K562 (cell line): ENCODE data around the gene FILIP1L. TPM values are rescaled to one million over a fixed set of nuclear protein-coding genes. Genes with fewer than 3 reads are reported as not detected.

ENCODE experiments used
- ATAC-seq: fragments of 200-7000 bp; cut with Tn5 transposase; 3 replicates; pipeline ENCODE4 v1.9.1; 2020; ENCODE audit warnings: moderate library complexity
- BruUV-seq: library from RNA; stranded (reverse); fragments of 400-500 nt; replicated peaks from 2 replicates; lab custom pipeline; 2021; lab: Mats Ljungman, UMichigan
- CTCF ChIA-PET: fragments of 300-600 bp; formaldehyde crosslinking; extraction: SDS; loops from one replicate; lab custom pipeline; 2021; ENCODE audit warnings: low intra/inter-chr PET ratio; lab: Yijun Ruan, JAX
- POLR2A ChIA-PET: fragments of 300-600, 350-650 bp; sonication (Branson Sonifier 250); formaldehyde crosslinking; extraction: SDS; loops from one replicate; lab custom pipeline; 2021; ENCODE audit warnings: antibody characterized with exemption, inconsistent platforms; lab: Yijun Ruan, JAX
- DNase-seq, 4 experiments: peaks; one replicate each; pipeline versions ENCODE4 v3.0.0 to v3.0.0-alpha.2; 2011 to 2018; ENCODE audit warnings: low spot score in 3 of 4, mixed read lengths in 3 of 4; ENCODE audit errors: extremely low read depth in 1 of 4
- FAIRE-seq: peaks from 2 replicates; lab custom pipeline; 2011; peaks lifted over from hg19 to GRCh38; lab: Jason Lieb, UNC
- H2AFZ ChIP-seq: 2 replicates; pipeline ENCODE4 v1.6.0; 2011; ENCODE audit warnings: low read depth, low read length, control low read depth, inconsistent platforms
- H3K27ac ChIP-seq: fragments of 200-600 bp; 3 replicates; pipeline ENCODE4 v1.8.0; 2011; ENCODE audit warnings: low read depth, mild to moderate bottlenecking, control low read depth, inconsistent platforms, low read length, moderate library complexity, mixed read lengths; ENCODE audit errors: extremely low read depth
- H3K27me3 ChIP-seq, 2 experiments: fragments of 300-600 bp in 1 of 2; 2 replicates in 1 of 2; 3 replicates in 1 of 2; pipeline versions ENCODE4 v1.6.0 to v1.8.0; 2011; ENCODE audit warnings: inconsistent platforms in 2 of 2, low read length in 2 of 2, mild to moderate bottlenecking in 1 of 2, mixed read lengths in 1 of 2, moderate library complexity in 1 of 2; ENCODE audit not compliant: control insufficient read depth in 2 of 2, insufficient read depth in 2 of 2
- H3K36me3 ChIP-seq: fragments of 300-600 bp; 3 replicates; pipeline ENCODE4 v1.8.0; 2011; ENCODE audit warnings: mild to moderate bottlenecking, low read length, inconsistent platforms; ENCODE audit not compliant: control insufficient read depth, insufficient read depth
- H3K4me1 ChIP-seq, 2 experiments: fragments of 200-600 bp in 1 of 2; replicated peaks in 1 of 2; 2 replicates in 1 of 2; 3 replicates in 1 of 2; pipeline versions ENCODE4 v1.5.1 to v1.8.0; 2011; ENCODE audit warnings: inconsistent platforms in 2 of 2, low read length in 2 of 2, mild to moderate bottlenecking in 1 of 2, mixed read lengths in 1 of 2, moderate library complexity in 1 of 2; ENCODE audit not compliant: control insufficient read depth in 2 of 2, insufficient read depth in 2 of 2
- H3K4me2 ChIP-seq: 2 replicates; pipeline ENCODE4 v1.6.1; 2011; ENCODE audit warnings: low read length, control low read depth, inconsistent platforms, mixed read lengths; ENCODE audit not compliant: insufficient read depth
- H3K4me3 ChIP-seq: fragments of 200-600 bp; sonication (generic), shearing (Covaris generic); 2 replicates; pipeline ENCODE4 v1.5.1; 2016; ENCODE audit warnings: control low read depth, inconsistent platforms
- H3K79me2 ChIP-seq: fragments of 200-600 bp; 3 replicates; pipeline ENCODE4 v1.8.0; 2011; ENCODE audit warnings: low read length, inconsistent platforms; ENCODE audit not compliant: control insufficient read depth, insufficient read depth
- H3K9ac ChIP-seq, 2 experiments: 2 replicates each; pipeline versions ENCODE4 v1.6.0 to v1.6.1; 2011; ENCODE audit warnings: low read depth in 2 of 2, low read length in 2 of 2, control low read depth in 1 of 2, inconsistent platforms in 1 of 2, mild to moderate bottlenecking in 1 of 2, mixed read lengths in 1 of 2; ENCODE audit not compliant: insufficient read depth in 1 of 2
- H3K9me1 ChIP-seq: one replicate; pipeline ENCODE4 v1.6.0; 2011; ENCODE audit warnings: inconsistent platforms, mild to moderate bottlenecking, low read length, moderate library complexity; ENCODE audit not compliant: control insufficient read depth, insufficient read depth
- H3K9me3 ChIP-seq: replicated peaks from 2 replicates; pipeline ENCODE4 v1.5.1; 2011; ENCODE audit warnings: low read depth, low read length, inconsistent platforms; ENCODE audit not compliant: control insufficient read depth, insufficient read depth
- H4K20me1 ChIP-seq: replicated peaks from 2 replicates; pipeline ENCODE4 v1.6.1; 2011; ENCODE audit warnings: low read length, inconsistent platforms, mixed read lengths; ENCODE audit not compliant: control insufficient read depth, insufficient read depth
- CBX1 ChIP-seq: sonication (generic); IDR thresholded peaks from 2 replicates; pipeline ENCODE4 v1.6.1; 2016; ENCODE audit warnings: antibody characterized with exemption, low read depth, mild to moderate bottlenecking
- CCNT2 ChIP-seq: IDR thresholded peaks from 2 replicates; pipeline ENCODE4 v1.6.1; 2011; ENCODE audit warnings: borderline replicate concordance, low read depth, mild to moderate bottlenecking, moderate library complexity, mixed read lengths, low read length; ENCODE audit not compliant: insufficient read length; ENCODE audit errors: extremely low read depth
- CHD2 ChIP-seq: IDR thresholded peaks from 2 replicates; pipeline ENCODE4 v1.6.1; 2011; ENCODE audit warnings: low read depth, low read length
- CREBBP ChIP-seq: IDR thresholded peaks from one replicate; pipeline ENCODE4 v1.6.1; 2012; ENCODE audit warnings: low read depth, mild to moderate bottlenecking, control low read depth, inconsistent platforms, low read length
- MYBL2 ChIP-seq, 2 experiments: fragments of 450-650 bp in 1 of 2; sonication (generic) in 1 of 2; formaldehyde crosslinking in 1 of 2; IDR thresholded peaks; 2 replicates each; pipeline versions ENCODE4 v1.6.1 to v1.8.1; 2017 to 2022; ENCODE audit warnings: borderline replicate concordance in 1 of 2, inconsistent platforms in 1 of 2, low read depth in 1 of 2, mild to moderate bottlenecking in 1 of 2, missing genetic modification reagents in 1 of 2, moderate library complexity in 1 of 2
- RBBP5 ChIP-seq: fragments of 200-600 bp; sonication (generic); IDR thresholded peaks from 2 replicates; pipeline ENCODE4 v1.6.1; 2012; ENCODE audit warnings: borderline replicate concordance, mild to moderate bottlenecking, low read length, control low read depth, inconsistent platforms; ENCODE audit not compliant: insufficient read depth, poor library complexity, severe bottlenecking
- SMARCB1 ChIP-seq: IDR thresholded peaks from 2 replicates; pipeline ENCODE4 v1.6.1; 2011; ENCODE audit warnings: improper control_type of control experiment, low read depth; ENCODE audit not compliant: insufficient read length
- SNRNP70 ChIP-seq: fragments of 200-400 bp; formaldehyde crosslinking; optimal IDR thresholded peaks from 2 replicates; pipeline ENCODE3; 2017; ENCODE audit warnings: low read depth, low read length
- SP2 ChIP-seq: IDR thresholded peaks from 2 replicates; pipeline ENCODE4 v1.6.1; 2011; ENCODE audit warnings: mild to moderate bottlenecking, low read depth, low read length, moderate library complexity; ENCODE audit not compliant: poor library complexity, severe bottlenecking; ENCODE audit errors: extremely low read depth
- ZBTB33 ChIP-seq: sonication (generic); formaldehyde crosslinking; IDR thresholded peaks from 2 replicates; pipeline ENCODE4 v1.8.1; 2023; ENCODE audit warnings: mild to moderate bottlenecking, missing genetic modification reagents
- ZBTB49 ChIP-seq: sonication (generic); formaldehyde crosslinking; IDR thresholded peaks from 2 replicates; pipeline ENCODE4 v1.8.0; 2022; ENCODE audit warnings: missing genetic modification reagents, mild to moderate bottlenecking, borderline replicate concordance
- ZBTB8A ChIP-seq: fragments of 450-650 bp; IDR thresholded peaks from 2 replicates; pipeline ENCODE4 v1.6.1; 2018; ENCODE audit warnings: mild to moderate bottlenecking, moderate library complexity; ENCODE audit not compliant: partially characterized antibody
- ZFP1 ChIP-seq: fragments of 450-650 bp; formaldehyde crosslinking; IDR thresholded peaks from 2 replicates; pipeline ENCODE4 v1.4.0; 2020; ENCODE audit warnings: mild to moderate bottlenecking, mixed read lengths
- ZKSCAN8 ChIP-seq: fragments of 200-800 bp; sonication (Bioruptor generic); IDR thresholded peaks from 2 replicates; pipeline ENCODE4 v1.6.1; 2016; ENCODE audit warnings: missing genetic modification characterization, missing compliant biosample characterization
- ZNF444 ChIP-seq: fragments of 250-450 bp; sonication (Bioruptor Pico); IDR thresholded peaks from 2 replicates; pipeline ENCODE4 v1.4.0; 2020; ENCODE audit warnings: mild to moderate bottlenecking, moderate library complexity
- ZNF740 ChIP-seq, 3 experiments: fragments of 200-800 bp in 1 of 3; sonication (Bioruptor generic) in 1 of 3; sonication (generic) in 1 of 3; formaldehyde crosslinking in 1 of 3; IDR thresholded peaks; 2 replicates each; pipeline versions ENCODE4 v1.6.1 to v1.8.0; 2016 to 2022; ENCODE audit warnings: mild to moderate bottlenecking in 2 of 3, missing compliant biosample characterization in 2 of 3, missing genetic modification characterization in 2 of 3, missing genetic modification reagents in 1 of 3
- ZSCAN29 ChIP-seq: fragments of 450-650 bp; IDR thresholded peaks from 2 replicates; pipeline ENCODE4 v1.6.1; 2017
- WGBS: fragments of 100-300 bp; shearing (Covaris generic); methylation state at CpG from one replicate; pipeline ENCODE4 v1.1.6; 2016; ENCODE audit warnings: low coverage, mixed read lengths; ENCODE audit not compliant: insufficient coverage; ENCODE audit errors: missing lambda C conversion rate; 5-methylcytosine and 5-hydroxymethylcytosine counted together
- in situ Hi-C: fragments of 300-500 bp; cut with MboI; formaldehyde crosslinking; loops from 4 replicates; pipeline ENCODE4 v1.15.0; 2018; ENCODE audit warnings: inconsistent platforms, mixed read lengths
- intact Hi-C: fragments of 100-400 bp; cut with micrococcal nuclease; formaldehyde crosslinking; loops from 2 replicates; pipeline ENCODE4 v1.14.2; 2022
- polyA plus RNA-seq, 8 experiments: library from polyadenylated mRNA; depleted of rRNA in 4 of 8; stranded (reverse) in 5 of 8; unstranded in 3 of 8; fragments of >200 nt; fragmentation: Nextera tagmentation in 2 of 8; fragmentation: Illumina TruSeq in 1 of 8; extraction: Ambion mirVana in 2 of 8; extraction: Trizol in 1 of 8; gene quantifications; 2 replicates each; pipeline versions ENCODE4 v1.2.1 to v1.2.3, GENCODE V29; 2011 to 2014; ENCODE audit warnings: inconsistent platforms in 1 of 8, missing spikeins in 1 of 8
- total RNA-seq, 7 experiments: library from RNA; depleted of rRNA in 6 of 7; stranded (reverse); fragments of >200 nt in 6 of 7; fragmentation: Illumina TruSeq in 2 of 7; extraction: Trizol in 2 of 7; gene quantifications; 2 replicates each; pipeline versions ENCODE4 v1.2.1 to v1.2.3, GENCODE V29; 2011 to 2021; ENCODE audit warnings: low replicate concordance in 1 of 7

The FILIP1L gene
- total and polyA plus RNA-seq, 9 of the 15 experiments (the other 6 are each of a cell fraction or from before 2014, with no cell fraction given): 0.50 to 2.1 (median 1.1) TPM

GRCh38 chr3:100111728-100112127 lies 2.6 kb downstream of the FILIP1L start:
- DNase-seq (no peak), FAIRE-seq (no peak), ATAC-seq (no peak)
- H3K27me3 ChIP-seq: no peaks in the 10 kb centered on the region
- no peak overlapping the region for H3K4me2 ChIP-seq
- ChIA-PET CTCF (no interaction called here), POLR2A (no interaction called here)
- no peaks in the 10 kb centered on the region for H4K20me1 ChIP-seq
- intact Hi-C loops: no loop called here
- H3K36me3 ChIP-seq: peaks cover 2% of the 10 kb centered on the region; the same call in 1 of the 3 replicates
- no peak overlapping the region for H2AFZ ChIP-seq
- no peaks in the 10 kb centered on the region for H3K9me3 ChIP-seq
- no peak overlapping the region for H3K27ac ChIP-seq
- no peak overlapping the region for H3K9ac ChIP-seq
- no peak overlapping the region for H3K4me3 ChIP-seq
- H3K4me1 ChIP-seq: no peaks in the 10 kb centered on the region
- in situ Hi-C loops: no loop called here
- BruUV-seq: no TSS peak
- no peaks in the 10 kb centered on the region for H3K79me2 ChIP-seq
- WGBS: 44% methylated on average over 1 of the region's 1 CpG
- H3K9me1 ChIP-seq: no peaks in the 10 kb centered on the region
- no peak for TF ChIP-seq ZBTB33 (CRISPR knock-in tag)
- TF ChIP-seq ZBTB49 (CRISPR knock-in tag): no peak
- TF ChIP-seq ZBTB8A: no peak
- TF ChIP-seq ZFP1 (CRISPR knock-in tag): no peak
- no peak for TF ChIP-seq ZKSCAN8
- no peak for TF ChIP-seq ZNF444 (CRISPR knock-in tag)
- no peak for TF ChIP-seq ZNF740 (CRISPR knock-in tag; IDR thresholded peaks at IDR 0.05)
- no peak for TF ChIP-seq ZNF740 (tag; IDR thresholded peaks at IDR 0.05)
- TF ChIP-seq CBX1: no peak
- TF ChIP-seq CCNT2: no peak
- TF ChIP-seq SMARCB1: no peak
- no peak for TF ChIP-seq CHD2
- TF ChIP-seq RBBP5: no peak
- no peak for TF ChIP-seq MYBL2 (IDR thresholded peaks at IDR 0.05; ENCODE audit: low read depth)
- TF ChIP-seq MYBL2 (CRISPR knock-in tag; IDR thresholded peaks at IDR 0.05; ENCODE audit: borderline replicate concordance): no peak
- TF ChIP-seq ZSCAN29: no peak
- no peak for TF ChIP-seq CREBBP
- TF ChIP-seq SNRNP70: no peak
- TF ChIP-seq SP2: no peak
